HCT116 (cell line): ENCODE results near the gene KRT2. TPM values are rescaled to one million over a fixed set of nuclear protein-coding genes. Genes with fewer than 3 reads are reported as not detected.

ENCODE experiments used
- ATAC-seq: fragments of 200-7000 bp; cut with Tn5 transposase; 2 replicates; pipeline ENCODE4 v1.9.1; 2020; ENCODE audit warnings: mild to moderate bottlenecking, moderate library complexity
- BruUV-seq: library from RNA; stranded (reverse); fragments of 400-500 nt; replicated peaks from 2 replicates; lab custom pipeline; 2021; lab: Mats Ljungman, UMichigan
- CTCF ChIA-PET: fragments of 300-600 bp; sonication (Branson Sonifier 250); formaldehyde crosslinking; loops from one replicate; lab custom pipeline; 2021; ENCODE audit warnings: antibody characterized with exemption; lab: Charles Lee
- POLR2A ChIA-PET: fragments of 300-600, 350-600 bp; sonication (Branson Sonifier 250); formaldehyde crosslinking; loops from one replicate; lab custom pipeline; 2021; ENCODE audit warnings: antibody characterized with exemption; lab: Charles Lee
- RAD21 ChIA-PET, 2 experiments: fragments of 300-600 bp; sonication (Branson Sonifier 250); formaldehyde crosslinking; loops; one replicate each; lab custom pipeline; 2023; ENCODE audit warnings: low total read pairs in 2 of 2; ENCODE audit not compliant: uncharacterized antibody in 2 of 2, unreplicated experiment in 2 of 2, low non-redundant PET in 1 of 2; lab: Charles Lee
- DNase-seq: peaks from one replicate; pipeline ENCODE4 v3.0.0-alpha.2; 2010; ENCODE audit warnings: low read depth, low spot score
- H2AFZ ChIP-seq: fragments of 200-600 bp; shearing (Covaris generic), sonication (generic); 2 replicates; pipeline ENCODE4 v1.6.1; 2017; ENCODE audit warnings: low read depth, mixed run types, mixed read lengths, antibody characterized with exemption, low read length; ENCODE audit not compliant: poor library complexity, severe bottlenecking
- H3K27ac ChIP-seq: 2 replicates; pipeline ENCODE4 v1.5.1; 2012; ENCODE audit warnings: low read depth, low read length
- H3K27me3 ChIP-seq: fragments of 200-600 bp; sonication (generic); 2 replicates; pipeline ENCODE4 v1.6.1; 2016; ENCODE audit warnings: mixed run types, low read length, mixed read lengths; ENCODE audit not compliant: insufficient read depth
- H3K36me3 ChIP-seq, 2 experiments: fragments of 200-500 bp in 1 of 2; fragments of 200-600 bp in 1 of 2; sonication (Bioruptor generic) in 1 of 2; sonication (generic) in 1 of 2; 2 replicates each; pipeline versions ENCODE4 v1.5.1 to v1.6.1; 2014 to 2016; ENCODE audit warnings: low read length in 2 of 2, inconsistent platforms in 1 of 2, mixed read lengths in 1 of 2, mixed run types in 1 of 2; ENCODE audit not compliant: insufficient read depth in 2 of 2, control insufficient read depth in 1 of 2
- H3K4me1 ChIP-seq, 2 experiments: fragments of 200-600 bp in 1 of 2; sonication (generic) in 1 of 2; 2 replicates each; pipeline versions ENCODE4 v1.5.1 to v1.6.1; 2012 to 2017; ENCODE audit warnings: low read length in 2 of 2, inconsistent platforms in 1 of 2, mild to moderate bottlenecking in 1 of 2, mixed read lengths in 1 of 2, mixed run types in 1 of 2, moderate library complexity in 1 of 2; ENCODE audit not compliant: insufficient read depth in 2 of 2, control insufficient read depth in 1 of 2
- H3K4me2 ChIP-seq: fragments of 200-600 bp; sonication (generic); 2 replicates; pipeline ENCODE4 v1.6.1; 2017; ENCODE audit warnings: mixed run types, low read length, mixed read lengths
- H3K4me3 ChIP-seq, 2 experiments: fragments of 200-600 bp in 1 of 2; sonication (generic) in 1 of 2; replicated peaks in 1 of 2; 2 replicates each; pipeline ENCODE4 v1.5.1; 2011 to 2016; ENCODE audit warnings: low read length in 2 of 2, control low read depth in 1 of 2, low read depth in 1 of 2, mild to moderate bottlenecking in 1 of 2, mixed read lengths in 1 of 2, mixed run types in 1 of 2
- H3K79me2 ChIP-seq: fragments of 200-600 bp; sonication (generic); 2 replicates; pipeline ENCODE4 v1.6.1; 2017; ENCODE audit warnings: mild to moderate bottlenecking, mixed run types, low read length, moderate library complexity, mixed read lengths; ENCODE audit not compliant: insufficient read depth
- H3K9ac ChIP-seq: fragments of 200-600 bp; sonication (generic); 2 replicates; pipeline ENCODE4 v1.6.1; 2016; ENCODE audit warnings: low read length, mixed read lengths
- H3K9me2 ChIP-seq: fragments of 200-600 bp; sonication (generic), shearing (Covaris generic); 2 replicates; pipeline ENCODE4 v1.6.1; 2017; ENCODE audit warnings: mixed run types, mild to moderate bottlenecking, moderate library complexity; ENCODE audit not compliant: insufficient read depth
- H3K9me3 ChIP-seq, 2 experiments: fragments of 200-500 bp in 1 of 2; fragments of 200-600 bp in 1 of 2; sonication (Bioruptor generic) in 1 of 2; sonication (generic) in 1 of 2; 2 replicates each; pipeline ENCODE4 v1.6.1; 2014 to 2017; ENCODE audit warnings: low read length in 2 of 2, mixed read lengths in 2 of 2, inconsistent platforms in 1 of 2, low read depth in 1 of 2, mild to moderate bottlenecking in 1 of 2, mixed run types in 1 of 2, moderate library complexity in 1 of 2; ENCODE audit not compliant: control insufficient read depth in 1 of 2, insufficient read depth in 1 of 2
- H4K20me1 ChIP-seq: fragments of 200-600 bp; sonication (generic), shearing (Covaris generic); 2 replicates; pipeline ENCODE4 v1.6.1; 2017; ENCODE audit warnings: mixed run types, mild to moderate bottlenecking, moderate library complexity; ENCODE audit not compliant: insufficient read depth
- CBX3 ChIP-seq: IDR thresholded peaks from 2 replicates; pipeline ENCODE4 v1.6.1; 2012; ENCODE audit warnings: low read depth
- EGR1 ChIP-seq: IDR thresholded peaks from 2 replicates; pipeline ENCODE4 v1.6.1; 2012; ENCODE audit warnings: low read depth
- EZH2 ChIP-seq: fragments of 200-600 bp; sonication (generic); IDR thresholded peaks from 2 replicates; pipeline ENCODE4 v1.6.1; 2017; ENCODE audit warnings: antibody characterized with exemption, mixed run types
- EZH2phosphoT487 ChIP-seq: fragments of 200-600 bp; IDR thresholded peaks from 2 replicates; pipeline ENCODE4 v1.6.1; 2018; ENCODE audit warnings: antibody characterized with exemption, borderline replicate concordance
- POLR2A ChIP-seq: IDR thresholded peaks from 2 replicates; pipeline ENCODE4 v1.7.0; 2011; ENCODE audit warnings: borderline replicate concordance; ENCODE audit not compliant: insufficient read depth, insufficient read length; ENCODE audit errors: extremely low read depth
- SIN3A ChIP-seq: IDR thresholded peaks from 2 replicates; pipeline ENCODE4 v1.6.1; 2012; ENCODE audit warnings: low read depth
- TCF7L2 ChIP-seq: IDR thresholded peaks from 2 replicates; pipeline ENCODE4 v1.7.0; 2011; ENCODE audit warnings: borderline replicate concordance, inconsistent platforms; ENCODE audit not compliant: insufficient read depth, insufficient read length; ENCODE audit errors: extremely low read depth
- YY1 ChIP-seq: IDR thresholded peaks from 2 replicates; pipeline ENCODE4 v1.6.1; 2011; ENCODE audit warnings: low read length, low read depth, moderate library complexity, mild to moderate bottlenecking; ENCODE audit not compliant: insufficient replicate concordance; ENCODE audit errors: extremely low read depth
- ZFX ChIP-seq: fragments of 450-650 bp; IDR thresholded peaks from 2 replicates; pipeline ENCODE4 v1.6.1; 2017
- intact Hi-C: fragments of 100-400 bp; cut with micrococcal nuclease; formaldehyde crosslinking; loops from 2 replicates; pipeline ENCODE4 v1.10.0; 2022
- total RNA-seq: library from RNA; stranded (reverse); gene quantifications from one replicate; pipeline ENCODE4 v1.2.1, GENCODE V29; 2021; ENCODE audit not compliant: unreplicated experiment
- TF ChIP-seq, protein P1 (sequence below): IDR thresholded peaks from 2 replicates; pipeline ENCODE4 v1.6.1; 2012
- TF ChIP-seq, protein P2 (sequence below): IDR thresholded peaks from 2 replicates; pipeline ENCODE4 v1.6.1; 2012; ENCODE audit warnings: low read depth
- TF ChIP-seq, protein P3 (sequence below), 3 experiments: fragments of 200-600 bp in 1 of 3; sonication (generic) in 1 of 3; IDR thresholded peaks in 2 of 3; conservative IDR thresholded peaks in 1 of 3; 2 replicates each; pipeline ENCODE4 v1.5.1; 2012 to 2017; ENCODE audit warnings: low read depth in 2 of 3, low read length in 2 of 3, antibody characterized with exemption in 1 of 3, borderline replicate concordance in 1 of 3, control low read depth in 1 of 3, mild to moderate bottlenecking in 1 of 3, mixed read lengths in 1 of 3, mixed run types in 1 of 3, moderate library complexity in 1 of 3; ENCODE audit not compliant: insufficient read depth in 1 of 3

KRT2 gene
- total RNA-seq, 1 experiment from 2014 or later: not detected

DNA sequence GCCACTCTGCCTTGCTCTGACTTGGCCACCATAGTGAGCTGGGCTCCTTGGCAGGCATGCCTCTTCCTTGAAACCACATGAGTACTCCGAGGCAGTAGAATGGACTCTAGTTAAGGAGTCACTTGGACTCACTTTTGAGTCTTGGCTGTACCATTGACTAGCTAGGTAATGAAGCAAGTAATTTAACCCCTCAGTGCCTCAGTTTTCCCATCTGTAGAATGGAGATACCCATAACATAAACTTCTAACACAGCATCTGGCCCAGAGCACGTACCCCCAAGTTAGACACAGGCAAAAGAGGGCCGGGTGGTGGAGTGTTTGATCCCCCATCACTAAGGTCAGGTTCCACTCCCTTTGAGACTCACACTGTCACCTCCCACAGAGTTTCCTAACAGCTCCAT, 43.0 kb upstream of the KRT2 start:
- ChIA-PET POLR2A (no interaction called here), RAD21 (no interaction called here), CTCF (no interaction called here)
- Histone ChIP-seq H3K36me3 (no peaks in the 10 kb centered on the region), H3K4me2 (no peak overlapping the region), H3K9me3 (no peaks in the 10 kb centered on the region), H3K9me2 (no peaks in the 10 kb centered on the region), H2AFZ (no peak overlapping the region), H3K27ac (no peak overlapping the region), H3K79me2 (no peaks in the 10 kb centered on the region), H4K20me1 (no peaks in the 10 kb centered on the region), H3K4me3 (no peak overlapping the region), H3K4me1 (no peaks in the 10 kb centered on the region), H3K9ac (no peak overlapping the region), H3K27me3 (peaks cover 7% of the 10 kb centered on the region; the same call in 1 of the 2 replicates)
- BruUV-seq: no TSS peak
- intact Hi-C loops: no loop called here
- DNase-seq: no peak
- TF ChIP-seq SIN3A: no peak
- no peak for TF ChIP-seq EZH2
- TF ChIP-seq ZFX: no peak
- no peak for TF ChIP-seq POLR2A
- TF ChIP-seq, protein P1, sequence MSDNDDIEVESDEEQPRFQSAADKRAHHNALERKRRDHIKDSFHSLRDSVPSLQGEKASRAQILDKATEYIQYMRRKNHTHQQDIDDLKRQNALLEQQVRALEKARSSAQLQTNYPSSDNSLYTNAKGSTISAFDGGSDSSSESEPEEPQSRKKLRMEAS: no peak
- no peak for TF ChIP-seq EZH2phosphoT487
- TF ChIP-seq CBX3: no peak
- TF ChIP-seq EGR1: no peak
- TF ChIP-seq, protein P2, sequence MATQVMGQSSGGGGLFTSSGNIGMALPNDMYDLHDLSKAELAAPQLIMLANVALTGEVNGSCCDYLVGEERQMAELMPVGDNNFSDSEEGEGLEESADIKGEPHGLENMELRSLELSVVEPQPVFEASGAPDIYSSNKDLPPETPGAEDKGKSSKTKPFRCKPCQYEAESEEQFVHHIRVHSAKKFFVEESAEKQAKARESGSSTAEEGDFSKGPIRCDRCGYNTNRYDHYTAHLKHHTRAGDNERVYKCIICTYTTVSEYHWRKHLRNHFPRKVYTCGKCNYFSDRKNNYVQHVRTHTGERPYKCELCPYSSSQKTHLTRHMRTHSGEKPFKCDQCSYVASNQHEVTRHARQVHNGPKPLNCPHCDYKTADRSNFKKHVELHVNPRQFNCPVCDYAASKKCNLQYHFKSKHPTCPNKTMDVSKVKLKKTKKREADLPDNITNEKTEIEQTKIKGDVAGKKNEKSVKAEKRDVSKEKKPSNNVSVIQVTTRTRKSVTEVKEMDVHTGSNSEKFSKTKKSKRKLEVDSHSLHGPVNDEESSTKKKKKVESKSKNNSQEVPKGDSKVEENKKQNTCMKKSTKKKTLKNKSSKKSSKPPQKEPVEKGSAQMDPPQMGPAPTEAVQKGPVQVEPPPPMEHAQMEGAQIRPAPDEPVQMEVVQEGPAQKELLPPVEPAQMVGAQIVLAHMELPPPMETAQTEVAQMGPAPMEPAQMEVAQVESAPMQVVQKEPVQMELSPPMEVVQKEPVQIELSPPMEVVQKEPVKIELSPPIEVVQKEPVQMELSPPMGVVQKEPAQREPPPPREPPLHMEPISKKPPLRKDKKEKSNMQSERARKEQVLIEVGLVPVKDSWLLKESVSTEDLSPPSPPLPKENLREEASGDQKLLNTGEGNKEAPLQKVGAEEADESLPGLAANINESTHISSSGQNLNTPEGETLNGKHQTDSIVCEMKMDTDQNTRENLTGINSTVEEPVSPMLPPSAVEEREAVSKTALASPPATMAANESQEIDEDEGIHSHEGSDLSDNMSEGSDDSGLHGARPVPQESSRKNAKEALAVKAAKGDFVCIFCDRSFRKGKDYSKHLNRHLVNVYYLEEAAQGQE: no peak
- TF ChIP-seq, protein P3, sequence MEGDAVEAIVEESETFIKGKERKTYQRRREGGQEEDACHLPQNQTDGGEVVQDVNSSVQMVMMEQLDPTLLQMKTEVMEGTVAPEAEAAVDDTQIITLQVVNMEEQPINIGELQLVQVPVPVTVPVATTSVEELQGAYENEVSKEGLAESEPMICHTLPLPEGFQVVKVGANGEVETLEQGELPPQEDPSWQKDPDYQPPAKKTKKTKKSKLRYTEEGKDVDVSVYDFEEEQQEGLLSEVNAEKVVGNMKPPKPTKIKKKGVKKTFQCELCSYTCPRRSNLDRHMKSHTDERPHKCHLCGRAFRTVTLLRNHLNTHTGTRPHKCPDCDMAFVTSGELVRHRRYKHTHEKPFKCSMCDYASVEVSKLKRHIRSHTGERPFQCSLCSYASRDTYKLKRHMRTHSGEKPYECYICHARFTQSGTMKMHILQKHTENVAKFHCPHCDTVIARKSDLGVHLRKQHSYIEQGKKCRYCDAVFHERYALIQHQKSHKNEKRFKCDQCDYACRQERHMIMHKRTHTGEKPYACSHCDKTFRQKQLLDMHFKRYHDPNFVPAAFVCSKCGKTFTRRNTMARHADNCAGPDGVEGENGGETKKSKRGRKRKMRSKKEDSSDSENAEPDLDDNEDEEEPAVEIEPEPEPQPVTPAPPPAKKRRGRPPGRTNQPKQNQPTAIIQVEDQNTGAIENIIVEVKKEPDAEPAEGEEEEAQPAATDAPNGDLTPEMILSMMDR (IDR thresholded peaks at IDR 0.05 in 2 of 3, conservative IDR thresholded peaks at IDR 0.05 in 1 of 3; ENCODE audit: borderline replicate concordance in 1 of 3, insufficient read depth in 1 of 3, low read depth in 2 of 3, low read length in 2 of 3): no peak
- no peak for TF ChIP-seq YY1
- no peak for TF ChIP-seq TCF7L2
- ATAC-seq: no peak
